ENCODE data around the gene RAPGEF1.
"Not testable (repeated sequence)": the region's sequence is repeated elsewhere in the genome, so short reads cannot be mapped to it uniquely, and the experiment has no call there.

The RAPGEF1 gene

GRCh38 chr9:131753751-131754150 is 13.9 kb upstream of the RAPGEF1 start:
- not testable (repeated sequence) for DNase-seq

DNA sequence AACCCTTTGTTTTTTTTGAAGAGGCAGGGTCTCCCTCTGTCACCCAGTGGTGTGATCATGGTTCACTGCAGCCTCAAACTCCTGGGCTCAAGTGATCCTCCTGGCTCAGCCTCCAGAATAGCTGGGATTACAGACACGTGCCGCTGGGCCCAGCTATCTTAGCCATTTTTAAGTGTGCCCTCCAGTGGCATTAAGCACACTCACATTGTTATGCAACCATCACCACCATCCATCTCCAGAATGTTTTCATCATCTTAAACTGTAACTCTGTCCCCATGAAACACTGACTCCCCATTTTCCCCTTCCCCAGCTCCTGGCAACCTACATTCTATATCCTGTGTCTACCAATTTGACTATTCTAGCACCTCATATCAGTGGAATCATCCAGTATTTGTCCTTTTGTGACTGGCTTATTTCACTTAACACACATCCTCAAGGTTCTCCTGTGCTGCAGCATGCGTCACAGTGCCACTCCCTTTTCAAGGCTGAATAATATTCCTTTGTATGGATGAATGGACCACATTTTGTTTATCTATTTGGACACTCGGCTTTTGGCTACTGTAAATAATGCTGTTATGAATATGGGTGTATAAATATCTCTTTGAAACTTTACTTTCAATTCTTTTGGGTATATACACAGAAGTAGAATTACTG is 12.5 kb upstream of the RAPGEF1 start:
- no peak for DNase-seq

GRCh38 chr9:131748411-131748955 is 8.6 kb upstream of the RAPGEF1 start:
- no peak for DNase-seq

GRCh38 chr9:131747352-131747751 is 7.5 kb upstream of the RAPGEF1 start:
- peak in 6 of 56 donors; percentile 14 to 51 (median 22) for DNase-seq

DNA sequence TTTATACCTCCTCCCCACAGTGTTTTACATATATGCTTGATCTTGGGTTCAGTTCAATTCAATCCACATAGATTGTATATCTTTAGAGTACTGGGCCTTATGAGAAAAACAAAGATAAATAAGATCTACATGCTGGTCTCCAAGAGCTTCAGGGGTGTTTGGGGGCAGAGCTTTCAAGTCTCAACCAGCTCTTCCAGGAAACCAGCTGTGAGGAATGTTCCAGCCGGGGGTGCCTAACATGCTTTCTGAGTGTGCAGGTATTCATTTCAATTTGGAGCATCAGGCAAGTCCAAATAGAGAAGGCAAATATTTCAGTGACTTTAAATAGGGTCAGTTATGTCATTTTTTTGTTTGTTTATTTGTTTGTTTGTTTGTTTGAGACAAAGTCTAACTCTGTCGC is 5.7 kb upstream of the RAPGEF1 start:
- DNase-seq: no peak

GRCh38 chr9:131744720-131745201 is 4.9 kb upstream of the RAPGEF1 start:
- peak in 3 of 56 donors; percentile 21 to 24 (median 22) for DNase-seq

- peak in 4 of 56 donors; percentile 13 to 39 (median 32) for DNase-seq
Observed at GRCh38 chr9:131744171-131744719, 4.4 kb upstream of the RAPGEF1 start.

- no peak for DNase-seq
Observed at GRCh38 chr9:131743501-131743900, 3.6 kb upstream of the RAPGEF1 start.

- no peak for DNase-seq
Observed at GRCh38 chr9:131743096-131743495, 3.2 kb upstream of the RAPGEF1 start.

DNA sequence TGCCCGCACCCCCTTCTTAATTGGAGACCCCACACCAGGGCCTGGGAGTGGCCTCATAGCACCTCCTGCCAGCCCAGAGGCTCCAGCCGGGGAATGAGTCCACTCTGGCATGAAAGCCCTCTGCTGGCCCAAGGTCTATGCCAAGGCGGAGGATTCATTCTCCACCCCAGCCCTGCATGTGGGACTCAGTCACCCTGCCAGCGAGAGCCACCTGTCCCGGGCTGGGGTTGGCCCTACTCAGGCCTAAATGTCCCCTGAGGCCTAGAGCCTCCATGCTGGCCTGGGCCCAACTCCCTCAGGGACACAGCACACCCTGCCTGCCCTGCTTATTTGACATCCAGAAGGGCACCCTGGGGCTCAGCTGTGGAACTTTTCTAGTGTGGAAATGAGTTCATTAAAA is 1.0 kb upstream of the RAPGEF1 start:
- no peak for DNase-seq

- DNase-seq: peak in 14 of 56 donors; percentile 23 to 56 (median 36)
Observed at GRCh38 chr9:131739133-131739958, 530 bp downstream of the RAPGEF1 start.

DNA sequence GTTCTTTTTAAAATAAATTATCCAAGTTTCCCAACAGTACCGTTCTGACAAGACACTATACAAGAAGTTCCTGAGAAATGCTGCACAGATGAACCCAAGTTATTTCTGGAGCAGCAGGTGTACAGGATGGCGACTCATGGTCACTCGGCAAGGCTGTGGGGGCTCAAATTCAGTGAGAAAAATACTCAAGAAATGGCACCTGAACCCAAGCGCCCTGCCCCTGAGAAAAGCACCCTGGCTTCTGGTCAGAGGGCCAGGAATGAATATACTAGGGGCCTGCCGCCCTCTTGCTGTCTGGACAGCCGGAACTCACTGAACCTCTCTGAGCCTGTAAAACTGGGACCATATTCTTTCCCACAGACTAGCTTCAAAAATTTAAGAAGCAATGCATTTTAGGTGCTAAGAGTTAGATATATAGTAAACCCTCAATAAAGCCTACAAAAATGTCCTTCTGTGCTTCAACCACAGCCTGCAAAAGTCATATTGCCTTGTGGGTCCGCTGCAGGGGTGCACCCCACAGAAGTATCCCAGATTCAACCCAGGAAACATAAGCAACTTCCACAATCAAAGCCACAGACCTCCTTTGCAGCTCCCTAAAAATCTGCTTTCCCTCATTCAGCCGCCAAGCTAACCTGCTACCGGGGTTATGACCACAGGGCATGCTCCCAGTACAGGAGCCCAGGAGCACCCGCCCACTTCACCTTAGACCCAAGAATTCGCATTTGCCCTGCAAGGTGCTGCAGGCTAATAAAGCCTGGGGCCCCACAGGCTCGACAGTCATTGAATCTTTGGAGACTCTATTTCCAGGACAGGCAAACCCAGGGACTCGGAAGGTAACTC is 1.4 kb downstream of the RAPGEF1 start:
- DNase-seq: no peak

DNA sequence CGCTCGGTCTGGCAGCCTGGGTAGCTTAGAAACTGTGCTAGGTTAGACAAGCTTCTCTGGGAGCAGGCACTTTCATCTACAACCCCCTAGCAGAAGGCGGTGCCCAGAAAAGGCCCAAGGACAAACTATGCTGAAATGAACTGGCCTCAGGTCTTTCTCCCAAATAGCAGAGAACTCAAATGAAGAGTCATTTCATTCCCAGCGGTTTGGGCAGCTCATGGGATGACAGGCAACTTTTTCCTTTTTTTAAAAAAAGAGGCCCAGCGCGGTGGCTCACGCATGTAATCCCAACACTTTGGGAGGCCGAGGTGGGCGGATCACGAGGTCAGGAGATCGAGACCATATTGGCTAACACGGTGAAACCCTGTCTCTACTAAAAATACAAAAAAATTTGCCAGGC is 2.5 kb downstream of the RAPGEF1 start:
- no peak for DNase-seq

- DNase-seq: no peak
Observed at GRCh38 chr9:131736431-131736830, 3.4 kb downstream of the RAPGEF1 start.

DNA sequence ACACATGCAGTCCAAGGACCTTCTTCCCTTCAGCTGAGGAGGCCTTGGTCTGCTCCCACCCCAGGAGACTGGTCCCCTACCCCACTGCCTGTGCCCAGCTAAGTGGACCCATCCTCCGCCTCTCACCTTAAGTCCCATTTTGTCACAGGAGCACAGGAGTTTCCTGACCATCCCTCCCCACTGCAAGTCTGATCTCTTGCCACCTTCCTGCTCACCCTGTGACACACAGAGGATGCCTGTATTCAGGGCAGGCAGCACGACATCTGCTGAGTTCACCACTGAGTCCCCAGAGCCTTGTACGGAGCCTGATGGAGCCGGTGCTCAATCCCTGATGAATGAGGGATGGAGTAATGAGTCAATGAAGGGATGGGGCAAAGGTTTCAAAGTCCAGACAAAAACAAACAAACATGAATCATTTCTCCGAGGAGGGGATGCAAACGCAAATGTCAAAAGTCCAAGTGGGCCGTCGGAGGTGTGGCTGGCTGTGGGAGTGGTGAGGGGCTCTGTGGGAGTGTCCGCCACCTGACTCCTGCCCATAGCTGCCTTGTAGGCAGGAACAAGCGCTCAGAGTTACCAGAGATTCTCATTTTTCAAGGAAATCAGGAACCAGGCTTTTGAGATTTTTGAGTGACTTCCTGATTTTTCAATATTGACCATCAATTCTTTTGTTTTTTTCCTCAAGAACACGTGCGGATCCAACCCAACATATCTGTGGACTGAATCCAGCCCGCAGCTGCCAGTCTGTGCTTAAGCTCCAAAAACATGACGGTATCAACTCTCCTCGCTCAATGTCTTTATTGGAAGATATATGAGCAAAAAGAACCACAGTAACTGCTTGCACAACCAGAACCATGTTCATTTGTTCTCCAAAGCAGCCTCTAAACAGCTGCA is 4.4 kb downstream of the RAPGEF1 start:
- no peak for DNase-seq

DNA sequence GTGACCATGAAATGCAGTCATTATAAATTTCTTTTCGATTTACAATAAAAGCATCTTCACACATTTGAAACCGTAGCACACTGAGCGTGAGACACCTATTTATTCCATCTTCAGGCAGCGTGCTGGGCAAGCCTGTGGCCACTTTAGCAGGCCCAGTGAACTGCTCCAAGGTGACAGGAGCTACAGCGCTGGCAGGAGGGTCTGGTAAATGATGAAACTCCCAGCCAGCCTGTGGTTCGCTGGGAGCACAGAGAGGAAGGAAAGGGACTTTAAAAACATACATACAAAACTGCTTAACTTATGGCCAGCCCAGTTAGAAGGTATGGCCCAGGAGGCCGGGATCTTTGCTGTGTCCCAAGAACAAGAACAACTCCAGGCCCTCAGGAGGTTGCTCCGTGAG is 5.1 kb downstream of the RAPGEF1 start:
- DNase-seq: no peak

DNA sequence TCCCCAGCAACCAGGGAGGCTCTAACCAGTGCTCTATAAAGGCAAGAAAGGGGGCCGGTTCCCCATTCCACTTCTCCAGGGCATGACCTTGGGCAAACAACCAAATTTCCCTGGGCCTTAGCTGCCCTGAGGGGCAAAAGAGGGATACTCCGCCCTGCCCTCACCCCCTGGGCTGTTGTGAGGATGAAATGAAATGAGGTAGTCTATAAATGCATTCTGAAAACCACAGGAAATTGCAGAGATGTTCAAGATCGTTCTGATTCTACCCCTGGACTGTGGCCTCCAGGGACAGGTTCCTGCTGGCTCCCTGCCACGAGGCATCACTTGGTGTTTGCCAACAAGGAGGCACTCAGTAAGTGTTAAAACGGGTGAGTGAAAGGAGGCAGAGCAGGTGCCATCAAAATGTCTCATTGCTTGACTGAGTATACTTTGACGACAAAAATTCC is 5.7 kb downstream of the RAPGEF1 start:
- peak in 1 of 56 donors; percentile 31 for DNase-seq

DNA sequence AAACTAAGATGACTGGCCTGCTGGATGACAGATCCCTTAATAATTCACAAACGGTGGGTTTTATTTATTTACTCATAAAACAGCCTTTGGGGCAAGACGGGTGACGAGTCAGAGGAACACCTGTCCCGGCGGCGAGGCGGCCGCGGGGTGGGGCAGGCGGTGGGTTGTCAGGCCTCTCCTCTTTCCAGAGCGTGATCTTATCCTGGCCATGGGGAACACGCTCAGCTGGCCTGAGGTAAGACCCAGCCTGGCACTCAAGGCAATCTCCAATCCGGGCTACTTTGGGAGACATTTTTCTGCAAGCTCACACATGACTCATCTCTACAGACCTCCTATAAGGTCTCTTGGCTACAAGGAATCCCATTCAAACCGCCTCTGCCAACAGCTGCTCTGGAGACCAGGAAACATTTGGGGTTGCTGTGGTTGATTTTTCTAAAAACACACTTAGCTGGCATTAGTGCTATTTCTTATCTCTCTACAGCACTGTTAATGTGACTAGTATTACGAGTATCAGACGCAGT is 6.3 kb downstream of the RAPGEF1 start:
- no peak for DNase-seq

DNA sequence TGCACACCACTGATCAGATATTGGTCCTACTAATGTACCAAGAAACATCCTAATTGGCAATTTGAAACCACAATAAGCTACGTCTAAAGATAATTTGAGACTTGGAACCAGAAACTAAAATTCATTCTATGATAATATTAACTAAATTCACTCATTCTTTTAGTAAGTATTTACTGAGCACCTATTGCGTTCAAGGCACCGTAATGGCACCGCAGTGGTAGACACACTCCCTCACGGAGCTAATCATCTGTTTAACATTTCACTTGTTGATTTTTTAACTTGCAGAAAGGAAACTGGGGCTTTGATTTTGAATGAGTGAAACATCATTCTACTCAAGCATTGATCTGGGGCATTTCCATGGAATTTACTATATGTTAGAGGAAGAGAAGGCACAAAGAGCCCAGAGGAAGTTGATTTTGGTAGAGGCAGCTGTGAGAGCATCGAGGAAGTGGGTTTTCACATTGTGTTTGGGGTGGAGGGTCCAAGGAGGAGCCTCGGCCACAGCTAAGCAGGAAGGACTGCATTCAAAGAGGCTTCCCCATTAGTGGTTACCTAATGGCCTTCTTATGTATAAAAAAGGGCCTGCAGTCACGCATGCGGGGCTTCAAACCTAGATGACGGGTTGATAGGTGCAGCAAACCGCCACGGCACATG is 7.1 kb downstream of the RAPGEF1 start:
- DNase-seq: no peak
